Activated gamma-delta T cell treated with anti-CD3 and anti-CD28 coated beads, Interleukin-2, amount 50 U/mL, for 16 hours (primary cell): ENCODE data around the gene PAPOLB.

Experiments used
- DNase-seq: peaks from one replicate; pipeline ENCODE4 v3.0.0-alpha.2; 2020; ENCODE audit warnings: low read depth

PAPOLB gene

GRCh38 chr7:4841836-4842235, 20.0 kb downstream of the PAPOLB start:
- no peak for DNase-seq

GRCh38 chr7:4841007-4841784, 20.6 kb downstream of the PAPOLB start:
- no peak for DNase-seq

- DNase-seq = no peak
These were observed 21.7 kb downstream of the PAPOLB start for GRCh38 chr7:4840079-4840501.

GRCh38 chr7:4838626-4839334, 23.1 kb downstream of the PAPOLB start:
- DNase-seq = no peak

GRCh38 chr7:4837803-4838625, 23.8 kb downstream of the PAPOLB start:
- DNase-seq = no peak

DNA sequence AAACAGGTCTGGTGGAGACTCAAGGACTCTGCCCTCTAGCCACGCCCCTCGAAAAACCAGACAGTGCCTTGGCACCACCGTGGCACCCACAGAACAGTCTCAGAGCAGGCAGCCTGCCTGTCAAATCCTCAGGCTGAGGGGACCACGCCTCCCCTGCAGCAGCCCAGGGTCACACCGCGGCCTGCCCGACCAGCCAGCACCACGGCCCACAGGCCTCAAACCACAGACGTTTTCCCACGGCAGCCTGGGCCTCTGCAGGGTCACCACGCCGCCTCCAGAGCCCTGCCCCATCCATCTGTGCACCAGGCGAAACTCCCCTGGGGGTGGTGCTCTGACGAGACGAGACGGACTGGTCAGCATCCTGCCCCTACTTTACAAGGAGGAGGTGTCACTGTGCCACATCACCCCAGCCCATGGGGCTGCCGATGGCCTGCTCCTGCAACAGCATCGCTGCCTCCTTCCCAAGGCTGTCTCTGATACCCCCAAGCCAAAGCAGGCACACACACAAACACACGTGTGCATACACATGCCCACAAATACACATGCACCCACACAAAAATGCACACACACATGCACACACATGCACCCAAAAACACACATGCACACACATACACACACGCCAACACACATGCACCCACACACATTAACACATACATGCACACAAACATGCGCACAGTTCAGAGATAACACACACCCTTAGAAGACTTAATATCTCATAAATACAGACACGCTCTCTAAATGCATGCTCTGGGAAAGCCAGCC, 24.6 kb downstream of the PAPOLB start:
- no peak for DNase-seq

- no peak for DNase-seq
These were observed 25.6 kb downstream of the PAPOLB start for GRCh38 chr7:4836206-4836661.

GRCh38 chr7:4835398-4836205, 26.2 kb downstream of the PAPOLB start:
- DNase-seq = no peak

- no peak for DNase-seq
These were observed 27.0 kb downstream of the PAPOLB start for GRCh38 chr7:4834601-4835397.

DNA sequence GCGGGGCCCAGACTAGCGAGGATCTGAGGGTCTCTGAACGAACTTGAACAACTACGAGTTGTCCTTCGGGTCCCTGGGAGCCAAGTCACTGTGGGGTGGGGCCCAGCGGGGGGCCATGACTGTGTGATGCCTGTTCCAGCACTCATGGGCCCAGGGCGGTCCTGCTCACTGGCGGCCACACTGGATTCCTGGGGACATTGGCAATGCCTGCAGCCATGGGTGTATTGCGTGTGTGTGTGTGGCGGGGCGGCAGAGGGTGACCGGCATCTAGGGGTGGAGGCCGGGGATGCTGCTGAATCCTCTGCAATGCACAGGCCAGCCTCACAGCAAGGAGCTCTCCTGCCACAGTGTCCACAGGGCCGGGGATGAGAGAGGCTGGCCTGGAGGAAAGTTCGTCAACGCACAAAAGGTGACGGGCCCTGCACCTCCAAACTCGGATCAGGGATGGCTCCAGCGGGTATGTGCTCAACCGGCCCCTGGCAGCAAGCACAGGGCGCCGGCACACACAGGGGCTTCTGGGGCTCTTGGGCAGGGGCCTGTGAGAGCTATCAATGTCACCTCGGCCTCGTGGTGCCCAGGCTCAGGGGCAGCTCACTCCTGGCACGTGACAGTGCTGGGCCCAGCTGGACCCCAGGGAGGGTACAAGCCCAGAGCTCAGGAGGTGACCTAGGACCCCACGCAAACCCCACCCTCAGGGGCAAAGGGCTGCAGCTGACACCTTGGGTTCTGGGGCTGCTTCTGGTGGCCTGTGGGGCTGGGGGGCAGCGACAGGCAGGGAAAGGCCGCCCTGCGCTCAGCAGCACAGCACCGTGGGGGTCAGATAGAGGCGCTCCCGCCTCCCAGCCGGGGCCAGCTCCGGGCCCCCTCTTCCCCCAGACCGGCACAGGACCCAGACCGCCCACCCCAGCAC, 27.9 kb downstream of the PAPOLB start:
- no peak for DNase-seq

DNA sequence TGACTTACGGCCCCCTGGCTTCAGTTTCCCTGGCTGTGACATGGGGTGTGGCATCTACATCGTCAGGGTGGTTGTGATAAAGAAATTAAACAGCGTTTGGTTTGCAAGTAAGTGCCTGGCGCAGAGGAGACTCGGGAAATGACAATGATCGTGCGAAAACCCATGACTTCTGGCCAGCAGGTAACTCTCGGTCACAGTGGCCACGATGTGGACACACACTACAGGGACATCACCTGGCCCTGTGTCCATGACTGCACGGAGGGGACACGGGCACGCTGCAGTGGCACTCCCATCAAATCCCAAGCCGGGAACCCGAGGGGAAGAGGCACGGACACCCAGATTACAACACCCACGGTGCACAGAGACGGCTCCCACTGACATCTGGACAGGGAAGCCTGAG, 28.7 kb downstream of the PAPOLB start:
- no peak for DNase-seq

DNA sequence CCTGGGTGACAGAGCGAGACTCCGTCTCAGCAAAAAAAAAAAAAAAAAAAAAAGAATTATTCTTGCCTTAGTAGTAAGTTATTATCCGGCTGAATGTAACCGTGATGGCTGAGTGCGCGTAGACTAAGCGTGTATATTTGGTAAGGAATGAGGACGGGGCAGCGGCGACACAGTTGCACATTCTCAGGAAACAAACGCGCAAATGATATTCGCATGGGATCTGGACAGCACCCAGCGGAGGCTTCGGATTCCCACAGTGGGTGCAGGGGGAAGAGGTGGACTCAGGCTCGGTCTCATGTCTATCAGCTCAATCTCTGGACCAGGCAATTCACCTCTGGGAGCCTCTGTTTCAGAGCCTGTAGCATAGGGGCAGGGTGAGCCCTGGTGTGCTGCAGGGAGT, 29.1 kb downstream of the PAPOLB start:
- no peak for DNase-seq

GRCh38 chr7:4831723-4832495, 29.9 kb downstream of the PAPOLB start:
- no peak for DNase-seq

GRCh38 chr7:4830176-4830575, 31.7 kb downstream of the PAPOLB start:
- peak; percentile 19 for DNase-seq

GRCh38 chr7:4828720-4829383, 33.0 kb downstream of the PAPOLB start:
- no peak for DNase-seq

DNA sequence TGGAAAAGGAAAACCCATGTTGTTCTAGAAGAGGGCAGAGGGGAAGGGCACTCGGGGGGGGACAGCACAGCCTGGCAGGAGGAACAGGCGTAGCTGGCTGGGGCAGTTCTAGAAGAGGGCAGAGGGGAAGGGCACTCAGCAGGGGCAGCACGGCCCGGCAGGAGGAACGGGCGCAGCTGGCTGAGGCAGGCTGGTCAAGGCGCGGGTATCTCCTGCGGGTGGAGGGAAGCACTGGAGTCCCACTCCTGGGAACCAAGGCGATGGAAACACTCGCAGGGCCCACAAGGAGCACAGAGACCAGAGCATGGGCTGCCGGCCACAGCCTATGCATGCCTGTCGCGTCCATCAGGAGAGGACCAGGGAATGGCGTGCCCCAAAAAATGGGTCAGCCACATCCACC, 36.7 kb downstream of the PAPOLB start:
- no peak for DNase-seq

DNA sequence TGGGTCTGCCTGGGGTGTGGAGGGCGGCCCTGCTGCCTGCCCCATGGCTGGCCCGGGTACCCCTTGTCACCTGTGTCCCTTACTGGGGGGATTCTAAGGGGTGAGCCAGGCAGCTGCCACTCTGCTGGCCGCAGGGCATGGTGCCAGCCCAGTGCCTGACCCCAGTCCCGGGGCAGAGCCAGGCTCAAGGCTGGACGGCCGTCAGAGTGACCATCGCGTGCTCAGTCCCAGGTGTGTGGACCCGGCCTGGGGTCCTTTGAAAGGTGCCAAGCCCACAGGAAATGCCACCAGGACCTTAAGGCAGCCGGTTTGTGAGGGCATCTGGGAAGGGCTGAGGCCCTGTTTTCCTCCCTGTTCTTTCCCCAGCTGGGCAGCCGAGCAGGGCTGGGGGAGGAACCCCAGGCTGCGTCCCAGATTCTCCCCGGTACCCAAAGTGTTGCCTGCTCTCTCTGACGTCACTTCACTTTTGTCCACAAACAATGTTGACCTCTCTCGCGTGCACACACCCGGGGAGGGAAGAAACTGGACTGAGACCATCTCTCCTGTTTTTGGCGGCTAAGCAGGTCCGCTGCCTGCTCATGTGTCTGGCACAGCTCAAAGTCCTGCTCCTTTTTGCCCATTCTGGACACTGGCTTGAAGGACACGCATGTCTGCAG, 37.6 kb downstream of the PAPOLB start:
- DNase-seq = no peak
